ENCODE results near the gene LRFN5. TPM values are rescaled to one million over a fixed set of nuclear protein-coding genes. Genes with fewer than 3 reads are reported as not detected.

The LRFN5 gene
- total and polyA plus RNA-seq, 2 of the 8 experiments (the other 6 are each of a cell fraction or from before 2014, with no cell fraction given), result 0.85 to 4.7 TPM

- TF ChIP-seq CHD7 (IDR thresholded peaks at IDR 0.05; ENCODE audit: insufficient replicate concordance, low read length), result no peak
- no peak for TF ChIP-seq PHF8 (conservative IDR thresholded peaks at IDR 0.05; ENCODE audit: low read depth, low read length)
- no peak for TF ChIP-seq BACH1 (IDR thresholded peaks at IDR 0.05; ENCODE audit: low read length)
- TF ChIP-seq CHD1 (IDR thresholded peaks at IDR 0.05; ENCODE audit: low read depth, low read length), result no peak
- no peak for TF ChIP-seq ATF3 (IDR thresholded peaks at IDR 0.05; ENCODE audit: insufficient read depth, low read depth, low read length)
These were observed 8.4 kb downstream of the LRFN5 start (continued) for GRCh38 chr14:41615011-41615595.

Data from H1 (cell line).